Measurements from ENCODE around the gene AHCTF1.

Gene AHCTF1

DNA sequence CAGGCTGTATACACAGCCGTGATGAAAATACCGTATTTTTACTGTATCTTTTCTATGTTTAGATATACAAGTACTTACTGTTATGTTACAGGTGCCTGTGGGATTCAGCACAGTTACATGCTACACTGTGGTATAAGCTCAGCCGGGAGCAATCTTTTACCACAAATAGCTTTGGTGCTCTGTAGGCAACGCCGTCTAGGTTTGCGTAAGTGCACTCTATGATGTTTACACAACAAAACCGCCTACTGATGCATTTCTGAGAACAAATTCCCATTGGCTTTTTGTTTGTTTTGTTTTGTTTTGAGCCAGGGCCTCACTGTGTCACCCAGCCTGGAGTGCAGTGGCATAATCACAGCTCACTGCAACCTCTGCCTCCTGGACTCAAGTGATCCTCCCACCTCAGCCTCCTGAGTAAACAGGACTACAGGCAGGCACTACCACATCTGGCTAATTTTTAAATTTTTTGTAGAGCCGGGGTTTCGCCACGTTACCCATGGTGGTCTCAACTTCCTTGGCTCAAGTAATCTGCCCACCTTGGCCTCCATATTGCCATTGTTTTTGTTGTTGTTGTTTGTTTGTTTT is 126.5 kb downstream of the AHCTF1 start:
- ATAC-seq = no peak
- no peaks in the 10 kb centered on the region for H3K36me3 Mint-ChIP-seq (ENCODE audit: low read depth)
- H3K27me3 Mint-ChIP-seq = no peaks in the 10 kb centered on the region
- H3K4me1 Mint-ChIP-seq = no peaks in the 10 kb centered on the region
- H3K9me3 Mint-ChIP-seq = no peaks in the 10 kb centered on the region
- no peak overlapping the region for H3K27ac Mint-ChIP-seq
- DNase-seq = no peak
- H3K4me3 Mint-ChIP-seq = no peak overlapping the region

DNA sequence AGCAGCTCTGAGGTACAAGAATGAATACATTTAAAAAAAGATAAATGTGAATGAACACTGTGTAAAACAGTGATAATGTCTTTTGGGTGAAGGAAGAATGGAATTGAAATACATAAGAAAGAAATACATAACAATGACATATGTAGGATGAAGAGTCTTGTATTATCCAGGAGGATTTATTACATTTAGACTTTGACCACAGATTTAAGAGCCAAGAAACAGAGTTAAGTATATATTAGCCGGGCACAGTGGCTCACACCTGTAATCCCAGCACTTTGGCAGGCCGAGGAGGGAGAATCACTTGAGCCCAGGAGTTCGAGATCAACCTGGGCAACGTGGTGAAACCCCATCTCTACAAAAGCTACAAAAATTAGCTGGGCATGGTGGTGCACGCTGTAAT is 127.9 kb downstream of the AHCTF1 start:
- Mint-ChIP-seq H3K9me3 (no peaks in the 10 kb centered on the region), H3K36me3 (ENCODE audit: low read depth) (no peaks in the 10 kb centered on the region), H3K4me3 (no peak overlapping the region), H3K4me1 (no peaks in the 10 kb centered on the region), H3K27me3 (no peaks in the 10 kb centered on the region), H3K27ac (no peak overlapping the region)
- ATAC-seq (no peak), DNase-seq (no peak)

GRCh38 chr1:246803373-246803772 is 128.4 kb downstream of the AHCTF1 start:
- Mint-ChIP-seq H3K27ac (no peak overlapping the region), H3K27me3 (no peaks in the 10 kb centered on the region), H3K36me3 (ENCODE audit: low read depth) (no peaks in the 10 kb centered on the region), H3K4me3 (no peak overlapping the region), H3K9me3 (no peaks in the 10 kb centered on the region), H3K4me1 (no peaks in the 10 kb centered on the region)
- DNase-seq (no peak), ATAC-seq (no peak)

GRCh38 chr1:246801241-246802020 is 130.3 kb downstream of the AHCTF1 start:
- H3K27ac Mint-ChIP-seq = no peak overlapping the region
- no peaks in the 10 kb centered on the region for H3K27me3 Mint-ChIP-seq
- ATAC-seq = no peak

GRCh38 chr1:246800756-246801155 is 131.0 kb downstream of the AHCTF1 start:
- Mint-ChIP-seq H3K4me3 (no peak overlapping the region), H3K36me3 (ENCODE audit: low read depth) (no peaks in the 10 kb centered on the region), H3K9me3 (no peaks in the 10 kb centered on the region), H3K27ac (no peak overlapping the region), H3K27me3 (no peaks in the 10 kb centered on the region), H3K4me1 (no peaks in the 10 kb centered on the region)
- ATAC-seq (no peak), DNase-seq (no peak)

More at GRCh38 chr1:246801241-246802020, 130.3 kb downstream of the AHCTF1 start:
- no peak for DNase-seq
- Mint-ChIP-seq H3K36me3 (ENCODE audit: low read depth) (no peaks in the 10 kb centered on the region), H3K9me3 (no peaks in the 10 kb centered on the region), H3K4me1 (no peaks in the 10 kb centered on the region), H3K4me3 (no peak overlapping the region)

DNA sequence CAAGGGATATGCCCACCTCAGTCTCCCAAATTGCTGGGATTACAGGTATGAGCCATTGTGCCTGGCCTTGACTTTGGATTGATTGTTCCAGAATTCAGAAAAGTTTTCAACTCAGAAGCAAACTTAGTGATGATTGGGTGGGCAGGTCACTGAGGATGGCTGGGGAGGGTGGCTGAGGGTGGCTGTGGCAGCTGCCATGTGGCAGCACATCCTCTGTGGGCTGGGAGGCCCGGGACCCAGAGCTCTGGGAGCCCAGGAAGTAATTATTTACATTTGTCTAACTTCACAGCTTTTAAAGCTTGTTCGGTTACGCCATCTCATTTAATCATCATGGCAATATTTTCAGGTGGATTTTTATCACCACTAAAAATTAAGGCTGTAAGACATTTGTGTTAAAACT is 131.4 kb downstream of the AHCTF1 start:
- Mint-ChIP-seq H3K4me3 (no peak overlapping the region), H3K9me3 (no peaks in the 10 kb centered on the region), H3K36me3 (ENCODE audit: low read depth) (no peaks in the 10 kb centered on the region)

GRCh38 chr1:246798606-246799496 is 132.9 kb downstream of the AHCTF1 start:
- no peak overlapping the region for H3K4me3 Mint-ChIP-seq
- no peak for DNase-seq

More for the DNA sequence above, 131.4 kb downstream of the AHCTF1 start:
- no peaks in the 10 kb centered on the region for H3K4me1 Mint-ChIP-seq
- no peaks in the 10 kb centered on the region for H3K27me3 Mint-ChIP-seq
- no peak for DNase-seq
- no peak overlapping the region for H3K27ac Mint-ChIP-seq
- ATAC-seq = no peak

DNA sequence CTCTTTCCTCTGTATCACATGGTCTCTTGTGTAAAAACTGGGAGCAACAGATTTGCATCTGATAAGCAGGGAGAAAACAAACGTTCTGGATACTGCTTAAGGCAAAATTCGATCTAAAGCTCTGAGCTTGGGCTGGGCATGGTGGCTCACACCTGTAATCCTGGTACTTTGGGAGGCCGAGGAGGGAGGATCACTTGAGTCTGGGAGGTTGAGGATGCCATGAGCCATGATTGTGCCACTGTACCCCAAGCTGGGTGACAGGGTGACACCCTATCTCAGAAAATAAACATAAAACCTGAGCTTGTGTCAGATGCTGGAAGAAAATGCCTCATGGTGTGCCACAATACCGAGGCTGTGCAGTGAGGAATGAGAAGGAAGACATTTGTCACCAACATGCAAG is 133.6 kb downstream of the AHCTF1 start:
- Mint-ChIP-seq H3K27ac (no peak overlapping the region), H3K27me3 (no peaks in the 10 kb centered on the region), H3K4me3 (no peak overlapping the region), H3K4me1 (no peaks in the 10 kb centered on the region), H3K9me3 (no peaks in the 10 kb centered on the region), H3K36me3 (ENCODE audit: low read depth) (no peaks in the 10 kb centered on the region)
- DNase-seq (no peak), ATAC-seq (no peak)

More at GRCh38 chr1:246798606-246799496, 132.9 kb downstream of the AHCTF1 start:
- H3K27ac Mint-ChIP-seq = no peak overlapping the region
- no peaks in the 10 kb centered on the region for H3K27me3 Mint-ChIP-seq
- no peaks in the 10 kb centered on the region for H3K4me1 Mint-ChIP-seq
- no peaks in the 10 kb centered on the region for H3K36me3 Mint-ChIP-seq (ENCODE audit: low read depth)
- ATAC-seq = no peak
- H3K9me3 Mint-ChIP-seq = no peaks in the 10 kb centered on the region

- no peak overlapping the region for H3K4me3 Mint-ChIP-seq
- no peaks in the 10 kb centered on the region for H3K27me3 Mint-ChIP-seq
- no peak overlapping the region for H3K27ac Mint-ChIP-seq
- no peak for ATAC-seq
- no peaks in the 10 kb centered on the region for H3K36me3 Mint-ChIP-seq (ENCODE audit: low read depth)
- H3K9me3 Mint-ChIP-seq = no peaks in the 10 kb centered on the region
- H3K4me1 Mint-ChIP-seq = no peaks in the 10 kb centered on the region
- no peak for DNase-seq
Measured at GRCh38 chr1:246797597-246797996, 134.2 kb downstream of the AHCTF1 start.

GRCh38 chr1:246797157-246797556 is 134.6 kb downstream of the AHCTF1 start:
- no peak overlapping the region for H3K4me3 Mint-ChIP-seq
- no peaks in the 10 kb centered on the region for H3K4me1 Mint-ChIP-seq
- H3K27ac Mint-ChIP-seq = no peak overlapping the region
- H3K36me3 Mint-ChIP-seq (ENCODE audit: low read depth) = no peaks in the 10 kb centered on the region
- no peaks in the 10 kb centered on the region for H3K27me3 Mint-ChIP-seq
- H3K9me3 Mint-ChIP-seq = no peaks in the 10 kb centered on the region
- ATAC-seq = no peak
- DNase-seq = no peak

- Mint-ChIP-seq H3K4me3 (no peak overlapping the region), H3K4me1 (no peaks in the 10 kb centered on the region)
- no peak for ATAC-seq
Measured at GRCh38 chr1:246795906-246796694, 135.6 kb downstream of the AHCTF1 start.

GRCh38 chr1:246794828-246795671 is 136.7 kb downstream of the AHCTF1 start:
- H3K36me3 Mint-ChIP-seq (ENCODE audit: low read depth) = no peaks in the 10 kb centered on the region
- H3K4me1 Mint-ChIP-seq = no peaks in the 10 kb centered on the region
- H3K4me3 Mint-ChIP-seq = no peak overlapping the region
- DNase-seq = no peak
- no peak for ATAC-seq
- H3K27ac Mint-ChIP-seq = no peak overlapping the region
- no peaks in the 10 kb centered on the region for H3K9me3 Mint-ChIP-seq
- H3K27me3 Mint-ChIP-seq = peaks cover 3% of the 10 kb centered on the region

More at GRCh38 chr1:246795906-246796694, 135.6 kb downstream of the AHCTF1 start:
- Mint-ChIP-seq H3K36me3 (ENCODE audit: low read depth) (no peaks in the 10 kb centered on the region), H3K27ac (no peak overlapping the region), H3K27me3 (no peaks in the 10 kb centered on the region), H3K9me3 (no peaks in the 10 kb centered on the region)
- DNase-seq = no peak

DNA sequence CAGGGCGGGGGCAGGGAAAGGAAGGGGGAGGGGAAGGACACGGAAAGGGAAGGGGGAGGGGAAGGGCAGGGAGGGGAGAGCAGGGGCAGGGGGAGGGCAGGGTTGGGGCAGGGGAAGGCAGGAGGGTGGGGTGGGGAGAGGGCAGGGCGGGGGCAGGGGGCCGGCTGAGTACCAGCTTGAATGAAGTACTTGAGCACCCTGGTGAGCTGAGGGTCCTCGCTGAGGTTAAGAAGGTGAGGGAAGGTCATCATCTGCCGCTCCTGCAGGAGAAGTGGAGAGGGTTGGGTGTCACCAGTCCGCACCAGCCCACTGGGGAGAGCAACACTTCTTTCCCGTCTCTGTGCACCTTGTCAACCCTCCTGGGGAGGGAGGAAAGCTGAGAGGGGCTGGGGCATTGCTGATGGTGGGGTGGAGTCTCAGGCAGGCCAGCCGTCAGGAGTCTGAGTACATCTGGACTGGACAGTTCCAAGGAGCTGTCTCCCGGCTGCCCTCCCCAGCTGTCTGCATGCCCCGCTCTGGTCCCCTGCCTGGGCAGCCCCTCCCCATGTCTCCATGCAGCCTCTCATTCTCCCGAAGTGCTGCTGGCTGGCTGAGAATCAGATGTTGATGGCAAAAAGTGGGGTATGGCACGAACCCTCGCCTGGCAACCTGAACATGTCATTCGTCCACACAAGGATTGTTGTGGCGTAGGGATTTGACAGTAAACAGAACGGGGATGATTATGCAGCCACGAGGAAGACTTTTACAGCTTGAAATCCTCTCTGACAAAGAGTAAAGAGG is 137.5 kb downstream of the AHCTF1 start:
- DNase-seq (no peak), ATAC-seq (no peak)
- Mint-ChIP-seq H3K27me3 (peaks cover 4% of the 10 kb centered on the region), H3K27ac (no peak overlapping the region), H3K36me3 (ENCODE audit: low read depth) (no peaks in the 10 kb centered on the region), H3K4me1 (peaks cover 2% of the 10 kb centered on the region), H3K4me3 (no peak overlapping the region), H3K9me3 (no peaks in the 10 kb centered on the region)
